Stimulated activated CD8-positive, alpha-beta memory T cell treated with anti-CD3 and anti-CD28 coated beads, Interleukin-4, amount 100 ng/mL, for 48 hours (primary cell): ENCODE measurements around the gene MAVS.
A peak's percentile ranks its signal among the peaks of the same experiment; 100 is the strongest.
"Not testable (repeated sequence)": the region's sequence is repeated elsewhere in the genome, so short reads cannot be mapped to it uniquely, and the experiment has no call there.

ENCODE experiments used
- DNase-seq: peaks from one replicate; pipeline ENCODE4 v3.0.0-alpha.2; 2020

Gene MAVS

DNA sequence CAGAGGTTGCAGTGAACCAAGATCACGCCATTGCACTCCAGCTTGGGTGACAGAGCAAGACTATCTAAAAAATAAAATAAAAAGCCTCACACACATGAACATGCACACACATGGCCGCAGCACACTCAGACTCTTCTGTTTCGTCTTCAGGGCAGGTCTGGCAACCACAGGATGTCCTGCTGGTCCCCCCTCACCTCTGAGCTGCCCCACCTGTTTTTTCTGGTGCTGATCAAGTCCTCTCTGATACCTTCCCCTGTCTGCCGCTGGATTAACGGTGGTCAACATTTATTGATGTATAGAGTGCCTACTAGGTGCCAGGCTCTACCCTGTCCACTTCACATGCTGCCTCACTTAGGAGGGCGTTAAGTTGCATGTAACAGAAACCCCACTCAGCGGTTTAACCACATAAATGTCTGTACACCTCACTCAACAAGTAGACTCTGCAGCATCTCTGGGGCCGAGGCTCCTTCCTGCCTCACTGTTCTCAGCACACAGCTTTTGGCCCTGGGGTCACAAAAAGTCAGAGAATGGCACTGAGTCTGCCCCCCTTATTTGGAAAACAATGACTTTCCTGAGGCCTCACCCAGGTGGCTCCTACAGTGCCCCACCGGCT lies 30.8 kb upstream of the MAVS start:
- peak; percentile 60 for DNase-seq

GRCh38 chr20:3818155-3819151 lies 28.2 kb upstream of the MAVS start:
- no peak for DNase-seq

DNA sequence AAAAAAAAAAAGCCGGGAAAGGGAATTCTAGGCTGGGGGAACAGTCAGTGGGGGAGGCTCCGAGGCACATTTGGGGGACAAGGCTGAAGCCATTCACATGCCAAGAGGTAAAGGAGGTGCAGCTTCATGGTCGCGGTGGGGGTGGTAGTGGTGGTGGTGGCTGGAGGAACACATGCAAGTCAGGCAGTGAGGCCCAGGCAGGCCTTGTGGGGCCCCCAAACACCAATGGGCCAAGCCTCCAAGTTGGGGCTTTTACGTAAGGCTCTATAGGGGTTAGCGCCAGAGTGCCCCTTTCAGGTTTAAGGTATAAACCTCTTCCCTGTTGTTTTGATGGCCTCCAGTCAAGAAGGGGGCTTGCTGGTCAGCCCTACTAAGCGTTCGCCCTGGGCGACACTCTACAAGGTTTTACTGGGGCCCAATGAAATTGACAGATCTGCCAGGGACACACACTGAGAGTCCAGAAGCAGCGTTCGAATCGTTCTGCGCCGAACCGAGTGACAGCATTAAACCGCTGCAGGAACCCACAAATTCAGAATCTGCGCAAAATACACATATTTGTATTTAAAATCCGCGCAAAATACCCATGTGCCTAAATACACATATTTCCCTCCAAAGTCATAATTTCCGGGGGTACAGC lies 27.1 kb upstream of the MAVS start:
- no peak for DNase-seq

DNA sequence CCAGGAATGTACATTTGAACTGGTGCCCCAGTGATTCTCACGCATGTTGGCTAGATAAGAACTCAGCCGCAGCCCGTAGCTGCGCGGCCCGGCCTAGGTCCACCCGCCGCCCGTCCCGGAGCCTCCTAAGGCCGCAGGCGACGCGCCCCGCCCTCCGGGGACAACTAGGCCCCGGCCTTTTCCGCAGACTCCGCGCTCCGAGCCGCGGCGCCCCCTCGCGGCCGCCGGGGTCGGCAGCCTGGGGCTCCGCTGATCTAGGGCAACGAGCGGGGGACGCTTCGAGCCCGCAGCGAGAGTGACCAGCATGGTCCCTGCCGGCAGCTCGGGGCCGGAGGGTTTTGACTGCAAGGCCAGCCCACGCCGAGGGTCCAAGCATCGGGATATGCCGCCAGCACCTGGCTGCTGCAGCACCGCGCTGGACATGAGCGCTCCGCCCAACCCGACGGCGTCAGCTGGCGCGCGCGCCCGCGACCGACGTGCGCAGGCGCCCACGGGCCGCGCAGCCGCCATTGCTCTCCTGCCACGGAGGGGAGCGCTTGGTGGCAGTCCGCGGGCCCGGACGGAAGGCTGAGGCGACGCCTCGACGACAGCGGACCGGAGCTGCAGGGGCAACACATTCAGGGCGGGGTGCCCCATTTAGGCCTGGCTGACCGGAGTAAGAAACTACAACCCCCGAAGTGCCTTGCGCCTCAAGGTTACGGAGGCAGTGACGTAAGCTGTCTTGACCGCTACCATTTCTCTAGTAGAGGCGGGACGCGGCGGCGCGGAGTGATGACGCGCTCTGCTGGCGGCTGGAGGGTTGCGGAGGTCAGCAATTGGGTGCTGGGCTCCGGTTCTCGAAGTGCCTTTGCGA lies 26.4 kb upstream of the MAVS start, which contains the start of gene AP5S1:
Gene AP5S1, plus strand, starts transcription at position 500 of the 853 bp plus-strand sequence. CDS start 1,571 bp downstream, outside the sequence.
- DNase-seq = peak; percentile 97

- no peak for DNase-seq
Observed at GRCh38 chr20:3820901-3821727, 25.5 kb upstream of the MAVS start.

- DNase-seq = no peak
Observed at GRCh38 chr20:3821996-3822395, 24.6 kb upstream of the MAVS start.

GRCh38 chr20:3823881-3824280 lies 22.8 kb upstream of the MAVS start:
- no peak for DNase-seq

DNA sequence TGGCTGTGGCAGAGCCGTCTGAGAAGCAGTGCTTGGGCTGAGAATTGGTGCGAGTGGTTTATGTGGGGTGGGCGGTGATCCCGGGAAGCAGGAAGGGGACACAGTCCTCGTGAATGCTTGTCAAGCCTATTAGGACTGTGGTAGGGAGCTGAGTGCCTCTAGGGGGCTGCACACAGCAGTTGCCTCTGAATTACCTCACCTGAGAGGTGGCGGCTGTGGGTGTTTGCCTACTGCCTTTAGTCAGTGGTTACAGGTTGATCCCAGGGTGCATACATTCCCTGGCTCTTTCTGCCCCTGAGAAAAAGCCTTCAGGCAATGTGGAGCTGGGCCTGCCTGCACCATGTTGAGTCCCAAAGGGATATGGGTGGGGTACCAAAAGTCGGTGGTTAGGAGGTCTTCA lies 21.1 kb upstream of the MAVS start:
- no peak for DNase-seq

DNA sequence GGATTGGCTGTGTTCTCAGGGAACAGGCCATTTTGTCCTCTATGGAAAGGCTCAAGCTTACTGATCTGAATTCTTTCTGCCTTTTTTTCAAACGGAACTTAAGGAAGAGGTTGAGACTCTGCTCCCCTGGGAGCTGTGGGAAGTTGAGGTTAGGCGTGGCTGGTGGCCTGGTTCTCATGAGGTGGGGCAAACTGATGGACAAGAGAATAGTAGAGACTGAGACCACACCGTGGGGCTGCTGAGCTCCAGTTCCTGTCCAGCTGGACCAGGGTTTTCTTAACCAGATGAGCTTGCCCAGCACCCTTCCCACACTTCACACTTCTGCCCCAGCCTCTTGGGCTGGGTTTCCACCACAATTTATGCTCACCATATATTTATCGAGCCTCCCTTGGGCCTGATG lies 20.2 kb upstream of the MAVS start:
- no peak for DNase-seq

DNA sequence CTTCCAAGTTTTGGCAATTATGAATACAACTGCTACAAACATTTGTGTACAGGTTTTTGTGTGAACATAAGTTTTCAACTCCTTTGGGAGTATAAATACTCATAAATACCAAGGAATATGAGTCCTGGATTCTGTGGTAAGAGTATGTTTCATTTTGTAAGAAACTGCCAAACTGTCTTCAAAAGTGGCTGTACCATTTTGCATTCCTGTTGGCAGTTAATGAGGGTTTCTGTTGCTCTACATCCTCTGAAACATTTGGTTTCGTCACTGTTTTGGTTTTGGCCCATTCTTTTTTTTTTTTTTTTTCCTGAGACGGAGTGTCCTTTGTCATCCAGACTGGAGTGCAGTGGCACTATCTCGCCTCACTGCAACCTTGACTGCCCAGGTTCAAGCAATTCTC lies 17.8 kb upstream of the MAVS start:
- DNase-seq = no peak

GRCh38 chr20:3829891-3830290 lies 16.7 kb upstream of the MAVS start:
- DNase-seq = not testable (repeated sequence)

GRCh38 chr20:3836132-3836531 lies 10.5 kb upstream of the MAVS start:
- DNase-seq = no peak

GRCh38 chr20:3839328-3839727 lies 7.3 kb upstream of the MAVS start:
- DNase-seq = no peak

GRCh38 chr20:3840201-3840600 lies 6.4 kb upstream of the MAVS start:
- DNase-seq = not testable (repeated sequence)

DNA sequence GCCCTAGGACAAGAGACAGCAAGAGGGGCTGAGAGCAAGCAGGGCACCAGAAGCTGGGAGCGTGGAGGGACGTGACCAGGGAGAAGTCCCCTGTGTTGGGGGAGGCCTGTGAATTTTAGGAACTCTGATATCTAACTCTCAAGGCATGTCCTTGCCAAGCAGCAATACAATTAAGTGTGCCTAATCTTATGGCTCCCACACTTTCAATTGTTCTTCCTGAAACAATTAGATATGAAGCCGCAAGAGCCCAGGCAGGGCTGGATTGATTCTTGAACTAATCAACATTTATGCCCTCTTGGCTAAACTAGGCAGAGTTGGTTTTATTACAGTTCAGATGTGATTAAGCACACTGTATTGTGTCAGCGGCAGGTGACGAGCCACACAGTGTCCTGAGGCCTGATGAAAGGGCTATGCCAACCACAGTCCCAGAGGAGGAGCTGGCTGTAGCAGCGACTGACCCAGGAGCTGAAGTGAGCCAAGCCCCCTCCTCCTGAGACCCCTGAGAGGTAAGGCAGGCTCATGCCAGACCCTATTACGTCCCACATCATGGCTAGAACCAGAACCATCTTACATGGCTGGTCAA lies 4.2 kb upstream of the MAVS start:
- DNase-seq = no peak

- no peak for DNase-seq
Observed at GRCh38 chr20:3843490-3843889, 3.1 kb upstream of the MAVS start.

DNA sequence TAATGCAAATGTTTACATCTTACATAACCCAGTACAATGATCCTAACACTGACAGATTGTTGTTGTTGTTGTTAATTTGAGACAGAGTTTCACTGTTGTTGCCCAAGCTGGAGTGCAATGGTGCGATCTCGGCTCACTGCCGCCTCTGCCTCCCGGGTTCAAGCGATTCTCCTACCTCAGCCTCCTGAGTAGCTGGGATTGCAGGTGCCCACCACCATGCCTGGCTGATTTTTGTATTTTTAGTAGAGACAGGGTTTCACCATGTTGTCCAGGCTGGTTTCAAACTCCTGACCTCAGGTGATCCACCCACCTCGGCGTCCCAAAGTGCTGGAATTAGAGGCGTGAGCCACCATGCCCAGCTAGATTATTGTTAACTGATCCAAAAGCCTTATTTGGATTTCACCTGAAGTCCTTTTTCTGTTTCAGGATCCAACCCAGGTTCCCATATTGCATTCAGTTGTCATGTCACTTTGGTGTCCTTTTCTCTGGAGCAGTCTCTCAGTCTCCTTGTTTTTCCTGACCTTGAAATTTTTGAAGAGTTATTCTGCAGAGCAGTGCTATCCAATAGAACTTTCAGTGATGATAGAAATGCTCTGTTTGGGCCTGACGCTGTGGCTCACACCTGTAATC lies 2.5 kb upstream of the MAVS start:
- not testable (repeated sequence) for DNase-seq

GRCh38 chr20:3846378-3846739 lies 275 bp upstream of the MAVS start:
- no peak for DNase-seq

- no peak for DNase-seq
Observed at GRCh38 chr20:3847429-3847940, 851 bp downstream of the MAVS start.

- DNase-seq = no peak
Observed at GRCh38 chr20:3848565-3848964, 1.9 kb downstream of the MAVS start.

- DNase-seq = no peak
Observed at GRCh38 chr20:3854462-3854871, 7.8 kb downstream of the MAVS start.
